HepG2 (cell line): Measurements from ENCODE around the gene GADD45B.

Experiments
- CEBPB ChIP-seq: IDR thresholded peaks from 2 replicates; pipeline ENCODE4 v1.6.1; 2011; ENCODE audit warnings: low read depth, low read length, improper control_type of control experiment, borderline replicate concordance
- EP300 ChIP-seq, 3 experiments: sonication (generic) in 1 of 3; formaldehyde crosslinking in 1 of 3; IDR thresholded peaks; 2 replicates each; pipeline versions ENCODE4 v1.5.1 to v1.6.1; 2011 to 2020; ENCODE audit warnings: low read depth in 2 of 3, low read length in 2 of 3, borderline replicate concordance in 1 of 3, improper control_type of control experiment in 1 of 3, mild to moderate bottlenecking in 1 of 3, missing genetic modification reagents in 1 of 3, moderate library complexity in 1 of 3
- FOXK2 ChIP-seq: fragments of 450-650 bp; IDR thresholded peaks from 2 replicates; pipeline ENCODE4 v1.6.1; 2016
- MAZ ChIP-seq, 2 experiments: sonication (generic) in 1 of 2; formaldehyde crosslinking in 1 of 2; IDR thresholded peaks; 2 replicates each; pipeline versions ENCODE4 v1.5.0 to v1.6.1; 2012 to 2020; ENCODE audit warnings: low read depth in 2 of 2, mild to moderate bottlenecking in 2 of 2, borderline replicate concordance in 1 of 2, improper control_type of control experiment in 1 of 2, low read length in 1 of 2, missing genetic modification reagents in 1 of 2, moderate library complexity in 1 of 2
- NFE2L1 ChIP-seq: sonication (generic); formaldehyde crosslinking; IDR thresholded peaks from 2 replicates; pipeline ENCODE4 v1.4.0; 2020; ENCODE audit warnings: missing genetic modification reagents, mild to moderate bottlenecking, borderline replicate concordance
- RFX3 ChIP-seq: IDR thresholded peaks from 2 replicates; pipeline ENCODE4 v1.6.1; 2016; ENCODE audit warnings: missing biosample characterization, missing genetic modification reagents
- SAP130 ChIP-seq: IDR thresholded peaks from 2 replicates; pipeline ENCODE4 v1.6.1; 2016; ENCODE audit warnings: low read depth
- SP5 ChIP-seq: IDR thresholded peaks from 2 replicates; pipeline ENCODE4 v1.6.1; 2016; ENCODE audit warnings: low read depth, borderline replicate concordance
- YY1 ChIP-seq: IDR thresholded peaks from 2 replicates; pipeline ENCODE4 v1.6.1; 2011; ENCODE audit warnings: low read length, low read depth, moderate library complexity, mild to moderate bottlenecking; ENCODE audit not compliant: insufficient read depth, insufficient replicate concordance
- ZNF24 ChIP-seq: fragments of 450-650 bp; IDR thresholded peaks from 2 replicates; pipeline ENCODE4 v1.6.1; 2017; ENCODE audit warnings: antibody characterized with exemption, mild to moderate bottlenecking
- ZNF615 ChIP-seq: sonication (generic); formaldehyde crosslinking; IDR thresholded peaks from 2 replicates; pipeline ENCODE4 v1.5.0; 2020; ENCODE audit warnings: mild to moderate bottlenecking, missing genetic modification reagents, borderline replicate concordance
- ZNF839 ChIP-seq: sonication (generic); formaldehyde crosslinking; IDR thresholded peaks from 2 replicates; pipeline ENCODE4 v1.4.0; 2020; ENCODE audit warnings: missing genetic modification reagents, mild to moderate bottlenecking, borderline replicate concordance
- TF ChIP-seq, protein P1 (sequence below): sonication (generic); formaldehyde crosslinking; IDR thresholded peaks from 2 replicates; pipeline ENCODE4 v1.5.0; 2020; ENCODE audit warnings: mild to moderate bottlenecking, missing genetic modification reagents, moderate library complexity

DNA sequence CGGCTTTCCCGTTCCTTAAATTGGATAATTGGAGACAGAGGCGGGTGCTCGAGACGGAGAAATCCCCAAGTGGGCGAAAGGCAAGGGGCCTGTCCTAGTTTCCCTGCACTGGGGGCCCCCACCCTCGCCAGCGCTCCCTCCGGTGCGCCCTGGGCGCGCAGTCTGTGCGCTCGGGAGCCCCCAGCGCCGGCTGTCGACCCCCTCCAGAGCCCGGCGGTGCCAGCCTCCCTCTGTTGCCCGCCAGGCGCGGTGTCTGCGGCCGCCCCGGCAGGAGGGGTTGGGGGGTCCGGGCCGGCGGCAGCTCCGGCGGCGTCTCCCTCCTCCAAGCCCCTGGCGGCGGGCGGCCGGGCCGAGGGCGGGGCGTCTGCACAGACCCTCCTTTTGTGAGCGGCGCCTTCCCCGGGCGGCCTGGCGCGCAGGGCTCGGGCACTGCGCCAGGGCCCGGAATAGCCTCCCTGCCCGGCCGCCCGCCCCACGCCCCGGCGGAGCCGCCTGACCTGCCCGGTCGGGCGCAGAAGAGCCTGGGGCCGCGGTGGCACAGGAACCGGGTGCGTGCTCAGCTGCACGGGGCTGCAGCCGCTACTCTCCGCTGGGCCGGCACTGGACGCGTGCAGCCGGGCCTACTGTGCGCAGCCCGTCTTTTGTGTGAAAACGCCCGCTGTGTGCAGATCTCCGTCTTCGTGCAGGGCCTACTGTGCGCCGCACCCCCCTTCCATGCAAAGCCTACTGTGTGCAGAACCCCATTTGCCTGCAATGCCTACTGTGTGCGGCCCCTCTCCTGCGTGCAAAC, 13.2 kb downstream of the GADD45B start:
- TF ChIP-seq, protein P1, sequence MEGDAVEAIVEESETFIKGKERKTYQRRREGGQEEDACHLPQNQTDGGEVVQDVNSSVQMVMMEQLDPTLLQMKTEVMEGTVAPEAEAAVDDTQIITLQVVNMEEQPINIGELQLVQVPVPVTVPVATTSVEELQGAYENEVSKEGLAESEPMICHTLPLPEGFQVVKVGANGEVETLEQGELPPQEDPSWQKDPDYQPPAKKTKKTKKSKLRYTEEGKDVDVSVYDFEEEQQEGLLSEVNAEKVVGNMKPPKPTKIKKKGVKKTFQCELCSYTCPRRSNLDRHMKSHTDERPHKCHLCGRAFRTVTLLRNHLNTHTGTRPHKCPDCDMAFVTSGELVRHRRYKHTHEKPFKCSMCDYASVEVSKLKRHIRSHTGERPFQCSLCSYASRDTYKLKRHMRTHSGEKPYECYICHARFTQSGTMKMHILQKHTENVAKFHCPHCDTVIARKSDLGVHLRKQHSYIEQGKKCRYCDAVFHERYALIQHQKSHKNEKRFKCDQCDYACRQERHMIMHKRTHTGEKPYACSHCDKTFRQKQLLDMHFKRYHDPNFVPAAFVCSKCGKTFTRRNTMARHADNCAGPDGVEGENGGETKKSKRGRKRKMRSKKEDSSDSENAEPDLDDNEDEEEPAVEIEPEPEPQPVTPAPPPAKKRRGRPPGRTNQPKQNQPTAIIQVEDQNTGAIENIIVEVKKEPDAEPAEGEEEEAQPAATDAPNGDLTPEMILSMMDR (CRISPR knock-in tag), result no peak
- no peak for TF ChIP-seq MAZ (IDR thresholded peaks at IDR 0.05; ENCODE audit: borderline replicate concordance, low read depth, low read length)
- TF ChIP-seq MAZ (CRISPR knock-in tag; IDR thresholded peaks at IDR 0.05; ENCODE audit: low read depth), result no peak
- TF ChIP-seq FOXK2, result no peak
- peak; percentile 13; the same call in 1 of the 2 replicates for TF ChIP-seq SAP130 (CRISPR knock-in tag)
- 0 out of 2 replicates have a peak, but pooled peaks have one; percentile 39 for TF ChIP-seq NFE2L1
- TF ChIP-seq ZNF839 (CRISPR knock-in tag), result no peak
- TF ChIP-seq ZNF615 (CRISPR knock-in tag), result no peak
- TF ChIP-seq ZNF24, result no peak
- no peak for TF ChIP-seq EP300 (IDR thresholded peaks at IDR 0.05; ENCODE audit: low read depth in 2 of 2, low read length in 2 of 2)
- no peak for TF ChIP-seq EP300 (CRISPR knock-in tag; IDR thresholded peaks at IDR 0.05; ENCODE audit: borderline replicate concordance)
- TF ChIP-seq YY1, result no peak
- no peak for TF ChIP-seq RFX3 (CRISPR knock-in tag)
- no peak for TF ChIP-seq SP5 (CRISPR knock-in tag)
- TF ChIP-seq CEBPB, result no peak
